Fibroblast of skin of back (primary cell): Measurements from ENCODE around the gene QRFP. TPM values are rescaled to one million over a fixed set of nuclear protein-coding genes. Genes with fewer than 3 reads are reported as not detected.
A peak's percentile ranks its signal among the peaks of the same experiment; 100 is the strongest.

Source experiments
- DNase-seq: peaks from one replicate; pipeline ENCODE4 v3.0.0-alpha.2; 2013
- polyA plus RNA-seq, 2 experiments: library from polyadenylated mRNA; unstranded; fragments of 120-200 nt; gene quantifications; one replicate each; pipeline ENCODE4 v1.2.1, GENCODE V29; 2013; ENCODE audit not compliant: insufficient read length in 2 of 2

QRFP gene
- 0.90 TPM for polyA plus RNA-seq (2013, experiment 1 of 2; ENCODE audit: insufficient read length)
- polyA plus RNA-seq (2013, experiment 2 of 2; ENCODE audit: insufficient read length), result 0.25 TPM

GRCh38 chr9:130896233-130897014 is at the start of gene QRFP:
Gene QRFP, minus strand, starts transcription at chr9:130896812. Its CDS starts 2,974 bp downstream, at chr9:130893838.
- DNase-seq, result no peak

GRCh38 chr9:130945173-130945572 is 48.6 kb upstream of the QRFP start:
- DNase-seq, result no peak

DNA sequence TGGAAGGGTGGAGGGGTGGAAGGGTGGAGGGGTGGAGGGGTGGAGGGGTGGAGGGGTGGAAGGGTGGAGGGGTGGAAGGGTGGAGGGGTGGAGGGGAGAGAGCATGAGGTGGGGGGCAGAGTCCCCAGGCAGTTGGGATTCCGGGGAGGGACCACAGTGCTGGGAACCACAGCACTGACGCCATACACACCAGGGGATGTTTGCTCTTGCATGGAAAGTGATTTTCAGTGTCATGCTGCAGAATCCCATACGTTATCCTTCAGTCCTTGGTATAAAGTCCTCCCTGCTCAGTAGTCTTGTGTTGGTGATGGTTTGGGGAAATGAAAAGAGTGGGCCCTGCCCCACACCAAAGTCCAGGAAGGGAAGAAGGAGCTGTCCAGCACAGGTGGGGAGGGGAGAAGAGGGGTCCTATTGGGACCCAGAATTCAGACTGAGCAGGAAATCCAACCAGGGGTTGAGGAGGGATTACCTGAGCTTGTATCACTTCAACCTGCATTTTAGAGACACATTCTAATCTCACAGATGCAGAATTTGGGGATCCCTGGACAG is 48.0 kb upstream of the QRFP start:
- DNase-seq, result no peak

DNA sequence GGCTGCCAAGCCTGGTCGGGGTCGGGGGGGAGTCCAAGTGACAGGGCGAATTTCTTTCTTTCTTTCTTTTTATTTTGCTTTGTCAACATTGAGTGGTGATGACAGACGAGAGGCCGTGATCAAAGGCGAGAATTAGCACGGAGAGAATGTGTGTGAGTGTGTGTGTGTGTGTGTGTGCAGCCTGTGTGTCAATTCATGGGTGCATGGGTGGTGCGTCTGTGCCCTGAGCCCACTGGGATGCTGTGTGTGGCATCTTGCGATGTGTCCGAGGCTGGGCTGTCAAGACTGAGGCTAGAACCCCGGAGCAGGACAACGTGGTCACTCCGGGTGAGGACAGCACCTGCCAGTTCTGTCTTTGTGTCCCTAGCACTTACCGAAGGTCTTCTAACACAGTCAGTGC is 47.2 kb upstream of the QRFP start:
- no peak for DNase-seq

DNA sequence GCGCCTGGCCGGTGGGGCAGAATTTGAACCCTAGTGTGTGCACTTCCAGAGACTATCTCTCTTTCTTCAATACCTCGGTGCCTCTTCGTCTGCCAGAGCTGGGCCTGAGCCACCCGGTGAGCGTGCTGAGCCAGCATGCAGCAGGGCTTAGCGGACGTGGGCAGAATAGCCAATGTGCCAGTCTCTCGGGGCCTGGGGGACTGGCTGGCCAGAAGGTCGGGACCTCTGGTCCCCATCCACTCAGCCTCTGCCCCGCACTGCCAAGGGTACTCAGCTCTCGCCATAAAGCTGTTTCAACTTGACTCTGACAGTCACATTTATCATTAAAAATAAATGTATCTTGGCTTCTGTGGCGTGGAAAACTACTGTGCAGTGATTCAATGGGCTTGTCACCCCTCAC is 46.6 kb upstream of the QRFP start:
- DNase-seq, result no peak

GRCh38 chr9:130942679-130943078 is 46.1 kb upstream of the QRFP start:
- no peak for DNase-seq

GRCh38 chr9:130942084-130942483 is 45.5 kb upstream of the QRFP start:
- DNase-seq, result no peak

DNA sequence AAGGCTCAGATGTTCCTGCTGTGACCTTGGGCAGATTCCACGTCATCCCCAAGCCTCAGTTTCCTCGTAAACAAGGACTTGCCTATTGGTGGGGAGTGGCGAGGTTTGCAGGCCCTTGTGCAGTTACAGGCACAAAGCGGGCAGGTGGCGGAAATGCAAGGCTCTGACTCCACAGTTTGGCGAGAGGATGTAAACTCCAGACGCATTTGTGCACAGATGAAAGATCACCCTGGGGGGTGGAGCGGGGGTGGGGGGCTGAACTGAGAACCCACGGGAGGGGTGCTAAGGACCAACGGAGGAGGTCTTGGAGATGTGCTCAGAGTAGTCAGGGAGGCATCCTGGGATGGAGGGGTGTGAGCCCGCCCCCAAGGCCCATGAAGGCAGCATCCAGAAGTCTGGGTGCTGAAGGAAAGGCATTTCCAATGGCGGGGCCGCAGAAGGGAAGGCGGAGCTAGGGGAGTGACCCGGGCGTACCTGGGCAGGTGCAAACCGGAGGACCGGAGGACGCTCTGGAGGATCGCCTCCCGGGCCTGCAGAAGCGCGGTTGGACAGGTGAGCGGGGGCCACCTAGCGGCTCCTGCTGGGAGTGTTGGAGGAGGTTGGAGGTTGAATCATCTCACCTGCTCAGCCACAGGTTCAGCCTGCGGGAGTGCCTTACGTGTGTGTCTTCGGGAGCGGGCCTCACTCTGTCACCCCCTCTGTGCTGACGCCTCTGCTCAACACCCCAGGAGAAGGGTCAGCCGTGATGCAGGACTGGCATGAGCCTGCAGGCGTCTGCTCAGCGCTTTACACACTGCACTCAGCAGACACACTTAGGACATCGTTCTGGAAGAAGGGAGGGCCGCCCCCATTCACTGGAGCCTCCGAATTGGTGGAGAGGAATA is 44.3 kb upstream of the QRFP start:
- no peak for DNase-seq

DNA sequence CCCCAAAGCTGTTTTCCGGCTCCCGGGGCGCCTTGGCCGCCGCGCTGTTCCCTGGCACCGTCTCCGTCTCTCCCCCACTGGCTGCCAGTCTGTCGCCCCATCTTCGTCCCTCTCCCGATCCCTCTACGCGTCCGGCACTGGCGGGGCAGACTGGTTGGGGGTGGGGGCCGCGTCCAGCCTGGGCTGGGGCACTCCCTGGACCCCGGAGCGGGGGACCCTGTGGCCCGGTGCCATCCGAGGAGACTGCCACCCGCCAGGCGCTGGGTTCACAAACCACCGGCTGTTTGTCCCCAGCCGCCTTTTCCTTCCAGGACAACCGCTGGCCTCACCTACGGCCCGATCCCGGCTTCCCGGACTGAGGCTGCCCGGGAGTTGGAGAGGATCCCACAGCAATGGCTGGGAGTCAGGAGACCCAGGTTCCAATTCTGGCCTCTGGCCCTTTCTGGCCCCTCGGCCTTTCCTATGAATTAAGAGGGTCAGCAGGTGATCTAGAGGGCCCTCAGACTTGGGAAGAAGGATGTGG is 43.5 kb upstream of the QRFP start:
- no peak for DNase-seq

GRCh38 chr9:130939405-130940026 is 42.9 kb upstream of the QRFP start:
- peak; percentile 27 for DNase-seq

DNA sequence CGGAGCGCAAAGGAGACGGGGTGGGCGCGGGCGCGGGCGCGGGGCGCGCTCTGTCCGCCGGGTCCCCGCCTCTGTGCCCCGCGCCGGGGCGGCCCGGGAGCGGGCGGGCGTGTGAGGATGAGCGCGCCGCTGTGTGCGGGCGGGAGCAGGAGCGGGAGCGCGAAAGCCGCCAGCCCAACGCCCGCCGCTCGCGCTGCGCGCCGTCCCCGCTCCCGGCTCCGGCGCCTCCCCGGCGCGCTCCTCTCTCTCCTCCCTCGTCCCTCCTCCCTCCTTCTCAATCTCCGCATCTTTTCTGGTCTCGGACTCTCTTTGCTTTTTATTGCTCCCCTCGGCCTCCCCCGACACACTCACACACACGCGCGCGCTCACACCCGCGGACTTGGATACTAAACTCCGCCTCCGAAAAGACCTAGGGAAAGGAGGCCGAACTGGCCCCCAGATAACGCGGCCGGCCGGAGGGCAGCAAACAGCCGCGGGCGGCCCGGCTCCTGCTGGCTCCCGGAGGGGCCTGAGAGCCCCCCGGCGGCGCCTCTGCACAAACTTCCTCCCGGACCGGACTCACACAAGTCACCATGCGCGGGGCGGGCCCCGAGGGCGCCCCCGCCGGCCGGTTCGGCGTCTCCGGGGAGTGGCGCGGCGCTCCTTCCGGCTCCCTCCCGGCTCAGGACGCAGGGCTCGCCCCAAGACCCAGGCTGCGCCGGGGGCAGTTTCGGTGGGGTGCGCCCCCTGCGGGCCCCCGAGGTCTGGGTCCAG is 42.2 kb upstream of the QRFP start, which contains the start of gene FIBCD1:
FIBCD1 (minus strand) TSS at position 596 of the 753 bp plus-strand sequence. CDS start 640 bp downstream, outside the sequence.
- DNase-seq, result peak; percentile 40

- no peak for DNase-seq
Measured at GRCh38 chr9:130938184-130938651, 41.6 kb upstream of the QRFP start.

- DNase-seq, result no peak
Measured at GRCh38 chr9:130937146-130938076, 40.8 kb upstream of the QRFP start.

DNA sequence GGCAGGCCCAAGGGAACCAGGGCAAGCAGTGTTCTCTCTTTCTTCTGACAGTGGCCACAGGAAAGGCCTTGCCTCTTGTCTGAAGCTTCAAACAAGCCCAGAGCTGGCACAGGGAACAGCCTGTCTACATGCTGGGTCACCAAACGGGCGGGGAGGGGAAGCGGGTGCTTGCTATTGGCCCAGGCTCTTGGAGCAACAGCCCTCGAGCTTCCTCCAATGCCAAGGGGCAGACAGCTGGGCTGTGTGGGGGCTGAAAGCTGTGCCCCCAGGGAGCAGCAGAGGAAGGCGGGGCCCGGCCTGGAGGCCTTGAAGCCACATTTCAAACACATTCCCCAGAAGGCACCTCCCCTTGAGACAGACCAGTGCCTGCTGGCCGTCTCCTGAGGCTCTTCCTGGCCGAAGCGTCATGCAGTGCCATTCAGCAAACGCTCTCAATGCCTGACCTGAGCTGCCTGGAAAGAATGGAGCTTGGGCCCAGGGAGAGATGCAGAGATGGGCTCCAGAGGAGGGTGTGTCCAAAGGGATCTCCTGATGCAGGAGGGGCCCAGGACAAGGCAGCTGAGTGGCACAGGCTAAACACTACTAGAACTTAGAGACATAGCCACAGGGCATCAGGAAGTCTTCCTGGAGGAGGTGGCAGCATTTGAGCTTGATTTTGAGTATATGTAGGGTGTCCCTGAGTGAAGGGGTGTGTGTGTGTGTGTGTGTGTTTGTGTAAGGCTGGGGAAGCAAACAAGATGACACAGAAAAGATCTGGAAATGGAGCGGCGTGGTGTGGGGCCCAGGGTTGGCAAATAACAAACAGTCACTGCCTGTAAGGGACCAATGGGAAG is 39.9 kb upstream of the QRFP start:
- DNase-seq, result peak; percentile 86

DNA sequence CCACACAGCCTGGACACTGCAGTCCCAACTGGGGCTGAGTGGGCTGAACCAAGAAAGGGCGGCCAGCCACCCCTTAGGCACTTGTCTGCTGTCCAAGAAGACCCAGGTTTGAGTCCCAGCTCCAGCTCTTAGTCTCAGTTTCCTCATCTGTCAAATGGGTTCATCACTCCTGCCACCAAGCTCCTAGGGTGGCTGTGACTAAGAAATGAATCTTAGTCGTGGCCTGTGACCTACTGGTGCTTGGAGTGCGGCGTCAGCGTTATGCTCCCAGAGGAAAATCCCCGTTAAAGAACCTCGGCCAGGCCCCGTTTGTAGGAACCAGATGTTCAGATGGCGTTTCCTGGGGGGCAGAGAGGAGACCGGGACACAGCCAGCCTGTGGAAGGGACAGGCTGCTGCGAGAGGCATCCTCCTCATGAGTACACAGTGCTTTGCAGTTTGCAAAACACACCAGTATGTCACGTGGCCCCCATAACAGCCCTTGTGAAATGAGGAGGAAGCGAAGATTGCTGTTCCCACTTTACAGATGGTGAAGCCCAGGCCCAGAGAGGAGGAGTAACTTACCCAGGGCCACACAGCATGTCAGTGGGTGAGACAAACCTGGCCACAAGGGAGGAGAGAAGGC is 39.1 kb upstream of the QRFP start:
- peak; percentile 22 for DNase-seq

GRCh38 chr9:130934702-130935647 is 38.4 kb upstream of the QRFP start:
- no peak for DNase-seq

DNA sequence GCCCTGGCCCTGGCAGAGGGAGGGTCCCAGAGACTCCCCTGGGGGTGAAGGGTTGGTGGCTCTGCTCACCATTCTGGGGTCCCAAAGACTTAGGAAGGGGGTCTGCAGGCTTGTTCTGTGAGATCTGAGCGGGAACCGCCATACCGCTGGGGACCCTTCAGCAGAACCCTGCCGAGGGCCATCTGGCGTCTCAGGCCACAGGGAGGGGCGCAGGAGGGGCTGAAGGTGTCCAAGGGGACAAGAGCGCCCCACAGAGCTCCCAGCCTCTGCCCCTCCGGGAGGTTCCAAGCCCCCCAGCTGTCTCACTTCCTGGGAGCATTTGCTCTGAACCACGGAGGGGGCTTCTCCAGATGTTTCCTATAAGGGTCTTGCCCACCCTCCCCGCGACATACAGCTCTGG is 37.6 kb upstream of the QRFP start:
- DNase-seq, result no peak
